ENCODE results near the gene IRF9.

Gene IRF9

DNA sequence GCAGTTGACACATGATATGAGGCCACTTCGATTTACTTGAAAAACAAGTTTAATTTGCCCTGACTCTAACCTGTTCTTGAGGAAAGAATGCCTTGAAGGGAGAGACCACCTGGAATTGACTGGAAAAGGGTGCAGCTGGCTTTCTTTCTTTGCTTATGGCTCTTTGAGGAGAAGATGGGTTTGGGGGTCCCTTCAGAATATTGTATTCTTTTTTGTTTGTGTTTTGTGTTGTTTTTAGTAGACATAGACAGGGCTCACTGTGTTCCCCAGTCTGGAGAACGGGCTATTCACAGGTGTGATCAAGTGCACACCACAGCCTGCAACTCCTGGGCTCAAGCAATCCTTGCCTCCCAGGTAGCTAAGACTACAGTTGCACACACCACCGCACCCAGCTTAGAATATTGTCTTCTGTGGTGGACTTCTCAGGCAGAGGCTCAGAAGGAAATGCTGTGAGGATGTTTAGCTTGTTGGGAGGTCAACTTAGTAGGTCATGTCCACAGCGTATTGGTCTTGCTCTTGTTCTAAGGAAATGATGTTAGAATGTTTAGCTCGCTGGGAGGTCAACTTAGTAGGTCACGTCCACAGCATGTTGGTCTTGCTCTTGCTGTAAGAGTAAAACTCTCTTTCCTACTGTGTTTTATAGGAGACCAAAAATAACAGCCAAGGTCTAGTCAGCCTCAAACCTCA is 44.8 kb upstream of the IRF9 start:
- TF ChIP-seq, protein P1, sequence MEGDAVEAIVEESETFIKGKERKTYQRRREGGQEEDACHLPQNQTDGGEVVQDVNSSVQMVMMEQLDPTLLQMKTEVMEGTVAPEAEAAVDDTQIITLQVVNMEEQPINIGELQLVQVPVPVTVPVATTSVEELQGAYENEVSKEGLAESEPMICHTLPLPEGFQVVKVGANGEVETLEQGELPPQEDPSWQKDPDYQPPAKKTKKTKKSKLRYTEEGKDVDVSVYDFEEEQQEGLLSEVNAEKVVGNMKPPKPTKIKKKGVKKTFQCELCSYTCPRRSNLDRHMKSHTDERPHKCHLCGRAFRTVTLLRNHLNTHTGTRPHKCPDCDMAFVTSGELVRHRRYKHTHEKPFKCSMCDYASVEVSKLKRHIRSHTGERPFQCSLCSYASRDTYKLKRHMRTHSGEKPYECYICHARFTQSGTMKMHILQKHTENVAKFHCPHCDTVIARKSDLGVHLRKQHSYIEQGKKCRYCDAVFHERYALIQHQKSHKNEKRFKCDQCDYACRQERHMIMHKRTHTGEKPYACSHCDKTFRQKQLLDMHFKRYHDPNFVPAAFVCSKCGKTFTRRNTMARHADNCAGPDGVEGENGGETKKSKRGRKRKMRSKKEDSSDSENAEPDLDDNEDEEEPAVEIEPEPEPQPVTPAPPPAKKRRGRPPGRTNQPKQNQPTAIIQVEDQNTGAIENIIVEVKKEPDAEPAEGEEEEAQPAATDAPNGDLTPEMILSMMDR (IDR thresholded peaks at IDR 0.05; ENCODE audit: low read depth, low read length): no peak
- DNase-seq (ENCODE audit: low read depth, low spot score): no peak
- in situ Hi-C loops (cut with HindIII; ENCODE audit: low sequenced_read_pairs): no loop called here
- no peak overlapping the region for H3K4me3 ChIP-seq (ENCODE audit: low read depth, low read length)

DNA sequence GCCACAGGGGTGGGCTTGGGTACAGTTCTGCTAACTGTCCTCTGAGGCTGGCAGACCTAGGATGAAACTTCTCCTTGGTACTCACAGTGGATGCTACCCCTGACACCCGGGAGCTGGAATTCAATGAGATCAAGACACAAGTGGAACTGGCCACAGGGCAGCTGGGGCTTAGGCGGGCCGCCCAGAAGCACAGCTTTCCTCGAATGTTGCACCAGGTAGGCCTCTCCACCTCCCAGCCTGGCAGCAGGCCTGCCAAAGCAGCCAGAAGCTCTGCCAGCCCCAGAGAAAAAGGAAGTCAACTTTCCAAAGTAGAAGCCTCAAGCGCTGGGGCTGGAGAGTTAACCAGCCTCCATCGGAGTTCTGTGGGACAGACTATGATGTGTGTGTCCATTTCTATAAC is 43.9 kb upstream of the IRF9 start:
- in situ Hi-C loops (cut with HindIII; ENCODE audit: low sequenced_read_pairs): no loop called here
- no peak for DNase-seq (ENCODE audit: low read depth, low spot score)
- TF ChIP-seq, protein P1 (IDR thresholded peaks at IDR 0.05; ENCODE audit: low read depth, low read length): no peak
- no peak overlapping the region for H3K4me3 ChIP-seq (ENCODE audit: low read depth, low read length)

DNA sequence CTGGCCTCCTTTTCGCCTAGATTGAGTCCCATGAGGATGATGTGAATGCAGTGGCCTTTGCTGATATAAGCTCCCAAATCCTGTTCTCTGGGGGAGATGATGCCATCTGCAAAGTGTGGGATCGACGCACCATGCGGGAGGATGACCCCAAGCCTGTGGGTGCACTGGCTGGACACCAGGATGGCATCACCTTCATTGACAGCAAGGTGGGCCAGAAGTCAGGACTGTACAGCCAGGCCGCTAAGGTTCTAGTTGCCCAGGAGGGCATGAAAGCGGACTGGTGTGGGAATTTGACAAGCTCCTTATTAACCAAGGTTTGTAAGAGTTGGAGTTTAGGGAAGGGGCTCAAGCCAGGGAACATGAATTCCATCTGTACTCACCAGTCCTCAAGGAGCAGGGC is 41.4 kb upstream of the IRF9 start:
- no peak overlapping the region for H3K4me3 ChIP-seq (ENCODE audit: low read depth, low read length)
- TF ChIP-seq, protein P1 (IDR thresholded peaks at IDR 0.05; ENCODE audit: low read depth, low read length): no peak
- in situ Hi-C loops (cut with HindIII; ENCODE audit: low sequenced_read_pairs): no loop called here
- no peak for DNase-seq (ENCODE audit: low read depth, low spot score)

DNA sequence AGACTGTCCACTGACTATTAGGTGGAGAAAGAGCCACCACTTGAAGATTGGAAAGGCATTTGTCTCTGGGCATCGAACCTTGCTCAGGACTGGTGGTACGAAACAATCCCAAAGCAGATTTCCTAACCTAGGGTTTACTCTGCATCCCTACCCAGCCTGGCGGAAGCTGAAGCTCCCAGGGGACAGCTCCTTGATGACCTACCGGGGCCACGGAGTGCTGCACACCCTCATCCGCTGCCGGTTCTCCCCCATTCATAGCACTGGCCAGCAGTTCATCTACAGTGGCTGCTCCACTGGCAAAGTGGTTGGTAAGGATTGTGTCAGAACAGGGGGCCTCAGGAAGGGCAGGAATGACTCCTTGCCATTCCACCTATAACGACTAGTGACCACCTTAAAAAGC is 39.9 kb upstream of the IRF9 start:
- no peak overlapping the region for H3K4me3 ChIP-seq (ENCODE audit: low read depth, low read length)
- in situ Hi-C loops (cut with HindIII; ENCODE audit: low sequenced_read_pairs): no loop called here
- TF ChIP-seq, protein P1 (IDR thresholded peaks at IDR 0.05; ENCODE audit: low read depth, low read length): no peak

DNA sequence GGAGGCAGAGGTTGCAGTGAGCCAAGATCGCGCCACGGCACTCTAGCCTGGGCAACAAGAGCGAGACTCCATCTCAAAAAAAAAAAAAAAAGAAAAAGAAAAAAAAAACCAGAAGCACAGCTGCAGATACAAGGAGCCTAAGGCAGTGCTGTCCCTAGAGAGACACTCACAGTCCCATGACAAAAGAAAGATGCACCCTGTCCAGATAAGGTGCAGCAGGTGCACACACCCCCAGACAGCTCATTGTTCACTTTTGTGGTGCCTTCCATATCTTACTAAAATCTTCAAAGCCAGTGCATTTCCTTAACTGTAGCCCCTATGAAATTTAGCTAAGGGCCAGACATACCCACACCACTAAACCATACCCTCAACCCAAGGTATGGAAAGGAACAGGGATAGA is 38.6 kb upstream of the IRF9 start:
- DNase-seq (ENCODE audit: low read depth, low spot score): no peak
- TF ChIP-seq, protein P1 (IDR thresholded peaks at IDR 0.05; ENCODE audit: low read depth, low read length): no peak
- in situ Hi-C loops (cut with HindIII; ENCODE audit: low sequenced_read_pairs): no loop called here
- no peak overlapping the region for H3K4me3 ChIP-seq (ENCODE audit: low read depth, low read length)

More for the DNA sequence above, 39.9 kb upstream of the IRF9 start:
- DNase-seq (ENCODE audit: low read depth, low spot score): no peak

DNA sequence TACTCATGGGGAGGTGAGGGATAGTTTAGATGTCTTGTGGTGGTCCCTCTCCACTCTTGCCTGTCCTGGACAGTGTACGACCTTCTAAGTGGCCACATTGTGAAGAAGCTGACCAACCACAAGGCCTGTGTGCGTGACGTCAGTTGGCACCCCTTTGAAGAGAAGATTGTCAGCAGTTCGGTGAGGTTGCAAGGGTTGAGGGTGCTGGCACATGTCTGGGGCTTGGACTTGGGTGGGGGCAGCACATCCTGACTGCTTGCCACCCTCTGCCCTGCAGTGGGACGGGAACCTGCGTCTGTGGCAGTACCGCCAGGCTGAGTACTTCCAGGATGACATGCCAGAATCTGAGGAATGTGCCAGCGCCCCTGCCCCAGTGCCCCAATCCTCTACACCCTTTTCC is 38.2 kb upstream of the IRF9 start:
- in situ Hi-C loops (cut with HindIII; ENCODE audit: low sequenced_read_pairs): no loop called here
- TF ChIP-seq, protein P1 (IDR thresholded peaks at IDR 0.05; ENCODE audit: low read depth, low read length): no peak
- H3K4me3 ChIP-seq (ENCODE audit: low read depth, low read length): no peak overlapping the region
- no peak for DNase-seq (ENCODE audit: low read depth, low spot score)

Data from astrocyte of the spinal cord (primary cell).